IgD-negative memory B cell (primary cell): ENCODE results near the gene ROBO1. TPM values are rescaled to one million over a fixed set of nuclear protein-coding genes. Genes with fewer than 3 reads are reported as not detected.

Source experiments
- H3K27ac Mint-ChIP-seq, 3 donors: one replicate each; pipeline ENCODE4 v1.8.0; 2020 to 2022; ENCODE audit warnings: mild to moderate bottlenecking in 3 of 3, mixed read lengths in 3 of 3, moderate library complexity in 1 of 3
- H3K27me3 Mint-ChIP-seq: one replicate; pipeline ENCODE4 v1.8.0; 2021; ENCODE audit warnings: mixed read lengths
- H3K36me3 Mint-ChIP-seq: one replicate; pipeline ENCODE4 v1.8.0; 2020; ENCODE audit warnings: mild to moderate bottlenecking, mixed read lengths
- H3K4me1 Mint-ChIP-seq, 3 donors: one replicate each; pipeline ENCODE4 v1.8.0; 2020 to 2022; ENCODE audit warnings: mixed read lengths in 3 of 3, mild to moderate bottlenecking in 1 of 3
- H3K4me3 Mint-ChIP-seq, 4 donors: one replicate each; pipeline ENCODE4 v1.8.0; 2020 to 2022; ENCODE audit warnings: mild to moderate bottlenecking in 4 of 4, mixed read lengths in 4 of 4, moderate library complexity in 3 of 4
- H3K9me3 Mint-ChIP-seq, 3 donors: one replicate each; pipeline ENCODE4 v1.8.0; 2020 to 2021; ENCODE audit warnings: mixed read lengths in 3 of 3, mild to moderate bottlenecking in 1 of 3
- polyA plus RNA-seq: library from polyadenylated mRNA; unstranded; fragments of 300-500 nt; fragmentation: Illumina TruSeq; gene quantifications from one replicate; pipeline ENCODE4 v1.2.3, GENCODE V29; 2021

The ROBO1 gene
- polyA plus RNA-seq, 1 donor from 2014 or later: 2.3 TPM

- H3K4me1 Mint-ChIP-seq: peaks cover 0 to 1% (median 0%) of the 10 kb centered on the region in 3 donors
- no peaks in the 10 kb centered on the region for H3K36me3 Mint-ChIP-seq
- H3K9me3 Mint-ChIP-seq: peaks cover 3 to 6% (median 3%) of the 10 kb centered on the region in 3 donors
- H3K27ac Mint-ChIP-seq: no peak overlapping the region
- H3K27me3 Mint-ChIP-seq: no peaks in the 10 kb centered on the region
- no peak overlapping the region for H3K4me3 Mint-ChIP-seq
Observed at GRCh38 chr3:78632925-78633553, 1134.8 kb downstream of the ROBO1 start.

- Mint-ChIP-seq H3K27ac (no peak overlapping the region), H3K36me3 (no peaks in the 10 kb centered on the region), H3K27me3 (no peaks in the 10 kb centered on the region), H3K4me1 (peaks cover 0 to 1% (median 0%) of the 10 kb centered on the region in 3 donors), H3K4me3 (no peak overlapping the region), H3K9me3 (peaks cover 3 to 8% (median 6%) of the 10 kb centered on the region in 3 donors)
Observed at GRCh38 chr3:78629544-78629943, 1138.3 kb downstream of the ROBO1 start.

- Mint-ChIP-seq H3K27me3 (no peaks in the 10 kb centered on the region), H3K27ac (no peak overlapping the region), H3K9me3 (peaks cover 0 to 3% (median 0%) of the 10 kb centered on the region in 3 donors), H3K4me1 (no peaks in the 10 kb centered on the region), H3K36me3 (peaks cover 2% of the 10 kb centered on the region), H3K4me3 (no peak overlapping the region)
Observed at GRCh38 chr3:78621061-78621716, 1146.6 kb downstream of the ROBO1 start.

- H3K9me3 Mint-ChIP-seq: no peaks in the 10 kb centered on the region
- H3K36me3 Mint-ChIP-seq: no peaks in the 10 kb centered on the region
- no peaks in the 10 kb centered on the region for H3K4me1 Mint-ChIP-seq
- no peaks in the 10 kb centered on the region for H3K27me3 Mint-ChIP-seq
- no peak overlapping the region for H3K27ac Mint-ChIP-seq
- H3K4me3 Mint-ChIP-seq: no peak overlapping the region
Observed at GRCh38 chr3:78614486-78614885, 1153.3 kb downstream of the ROBO1 start.

- Mint-ChIP-seq H3K9me3 (peaks cover 0 to 2% (median 0%) of the 10 kb centered on the region in 3 donors), H3K4me1 (no peaks in the 10 kb centered on the region), H3K36me3 (no peaks in the 10 kb centered on the region), H3K27ac (no peak overlapping the region), H3K27me3 (no peaks in the 10 kb centered on the region), H3K4me3 (no peak overlapping the region)
Observed at GRCh38 chr3:78613421-78613879, 1154.3 kb downstream of the ROBO1 start.

GRCh38 chr3:78611278-78611677 lies 1156.5 kb downstream of the ROBO1 start:
- Mint-ChIP-seq H3K4me3 (no peak overlapping the region), H3K9me3 (peaks cover 0 to 2% (median 0%) of the 10 kb centered on the region in 3 donors), H3K36me3 (no peaks in the 10 kb centered on the region), H3K27ac (no peak overlapping the region), H3K4me1 (no peaks in the 10 kb centered on the region), H3K27me3 (no peaks in the 10 kb centered on the region)

GRCh38 chr3:78610462-78611125 lies 1157.2 kb downstream of the ROBO1 start:
- Mint-ChIP-seq H3K27ac (no peak overlapping the region), H3K4me1 (no peaks in the 10 kb centered on the region)

GRCh38 chr3:78606756-78607155 lies 1161.0 kb downstream of the ROBO1 start:
- H3K4me1 Mint-ChIP-seq: no peaks in the 10 kb centered on the region
- no peaks in the 10 kb centered on the region for H3K27me3 Mint-ChIP-seq
- no peak overlapping the region for H3K27ac Mint-ChIP-seq
- H3K4me3 Mint-ChIP-seq: no peak overlapping the region
- peaks cover 0 to 2% (median 0%) of the 10 kb centered on the region in 3 donors for H3K9me3 Mint-ChIP-seq
- no peaks in the 10 kb centered on the region for H3K36me3 Mint-ChIP-seq

More at GRCh38 chr3:78610462-78611125, 1157.2 kb downstream of the ROBO1 start:
- peaks cover 0 to 2% (median 0%) of the 10 kb centered on the region in 3 donors for H3K9me3 Mint-ChIP-seq
- H3K36me3 Mint-ChIP-seq: no peaks in the 10 kb centered on the region
- H3K27me3 Mint-ChIP-seq: no peaks in the 10 kb centered on the region
- H3K4me3 Mint-ChIP-seq: no peak overlapping the region

- Mint-ChIP-seq H3K27me3 (no peaks in the 10 kb centered on the region), H3K36me3 (no peaks in the 10 kb centered on the region), H3K27ac (no peak overlapping the region), H3K4me3 (no peak overlapping the region), H3K4me1 (no peaks in the 10 kb centered on the region), H3K9me3 (peaks cover 0 to 2% (median 0%) of the 10 kb centered on the region in 3 donors)
Observed at GRCh38 chr3:78605178-78605577, 1162.6 kb downstream of the ROBO1 start.

- Mint-ChIP-seq H3K27ac (no peak overlapping the region), H3K4me1 (no peaks in the 10 kb centered on the region), H3K9me3 (peaks cover 0 to 2% (median 0%) of the 10 kb centered on the region in 3 donors), H3K36me3 (no peaks in the 10 kb centered on the region), H3K27me3 (no peaks in the 10 kb centered on the region), H3K4me3 (no peak overlapping the region)
Observed at GRCh38 chr3:78604341-78604740, 1163.5 kb downstream of the ROBO1 start.

GRCh38 chr3:78601249-78601648 lies 1166.5 kb downstream of the ROBO1 start:
- H3K9me3 Mint-ChIP-seq: peaks cover 0 to 3% (median 0%) of the 10 kb centered on the region in 3 donors
- no peak overlapping the region for H3K27ac Mint-ChIP-seq
- H3K27me3 Mint-ChIP-seq: no peaks in the 10 kb centered on the region
- no peak overlapping the region for H3K4me3 Mint-ChIP-seq
- H3K4me1 Mint-ChIP-seq: no peaks in the 10 kb centered on the region
- no peaks in the 10 kb centered on the region for H3K36me3 Mint-ChIP-seq

- no peaks in the 10 kb centered on the region for H3K36me3 Mint-ChIP-seq
- H3K27me3 Mint-ChIP-seq: no peaks in the 10 kb centered on the region
- no peak overlapping the region for H3K4me3 Mint-ChIP-seq
- H3K4me1 Mint-ChIP-seq: no peaks in the 10 kb centered on the region
- H3K27ac Mint-ChIP-seq: no peak overlapping the region
- peaks cover 0 to 4% (median 4%) of the 10 kb centered on the region in 3 donors for H3K9me3 Mint-ChIP-seq
Observed at GRCh38 chr3:78589778-78590177, 1178.0 kb downstream of the ROBO1 start.

GRCh38 chr3:78588906-78589621 lies 1178.7 kb downstream of the ROBO1 start:
- Mint-ChIP-seq H3K27ac (no peak overlapping the region), H3K4me1 (no peaks in the 10 kb centered on the region), H3K36me3 (no peaks in the 10 kb centered on the region), H3K27me3 (no peaks in the 10 kb centered on the region), H3K4me3 (no peak overlapping the region), H3K9me3 (peaks cover 0 to 4% (median 4%) of the 10 kb centered on the region in 3 donors)

GRCh38 chr3:78580681-78581080 lies 1187.1 kb downstream of the ROBO1 start:
- no peaks in the 10 kb centered on the region for H3K4me1 Mint-ChIP-seq
- no peaks in the 10 kb centered on the region for H3K36me3 Mint-ChIP-seq
- no peak overlapping the region for H3K4me3 Mint-ChIP-seq
- H3K9me3 Mint-ChIP-seq: peaks cover 0 to 4% (median 4%) of the 10 kb centered on the region in 3 donors
- no peak overlapping the region for H3K27ac Mint-ChIP-seq
- no peaks in the 10 kb centered on the region for H3K27me3 Mint-ChIP-seq

- Mint-ChIP-seq H3K4me1 (no peaks in the 10 kb centered on the region), H3K27ac (no peak overlapping the region), H3K27me3 (no peaks in the 10 kb centered on the region), H3K4me3 (no peak overlapping the region), H3K36me3 (no peaks in the 10 kb centered on the region), H3K9me3 (peaks cover 0 to 3% (median 3%) of the 10 kb centered on the region in 3 donors)
Observed at GRCh38 chr3:78571486-78571885, 1196.3 kb downstream of the ROBO1 start.
